Caco-2 (cell line): ENCODE results near the gene ADGRV1. TPM values are rescaled to one million over a fixed set of nuclear protein-coding genes. Genes with fewer than 3 reads are reported as not detected.

Source experiments
- BruUV-seq: library from RNA; stranded (reverse); fragments of 400-500 nt; replicated peaks from 2 replicates; lab custom pipeline; 2021; lab: Mats Ljungman, UMichigan
- CTCF ChIA-PET: fragments of 300-600 bp; sonication (Branson Sonifier 250); formaldehyde crosslinking; loops from one replicate; lab custom pipeline; 2022; ENCODE audit warnings: antibody characterized with exemption; lab: Charles Lee
- POLR2A ChIA-PET: fragments of 300-600 bp; sonication (Branson Sonifier 250); formaldehyde crosslinking; loops from one replicate; lab custom pipeline; 2022; ENCODE audit warnings: antibody characterized with exemption; lab: Charles Lee
- DNase-seq, 2 experiments: peaks; one replicate each; pipeline versions ENCODE4 v3.0.0 to v3.0.0-alpha.2; 2020 to 2022
- H3K27me3 ChIP-seq: replicated peaks from 2 replicates; pipeline ENCODE4 v1.6.0; 2011; ENCODE audit warnings: low read length; ENCODE audit not compliant: control insufficient read depth, insufficient read depth
- H3K36me3 ChIP-seq: 2 replicates; pipeline ENCODE4 v1.5.1; 2011; ENCODE audit warnings: low read length; ENCODE audit not compliant: control insufficient read depth, insufficient read depth
- H3K4me1 ChIP-seq: fragments of 250-450 bp; sonication (Bioruptor Pico); 2 replicates; pipeline ENCODE4 v1.5.1; 2020; ENCODE audit warnings: mild to moderate bottlenecking
- H3K4me3 ChIP-seq: 2 replicates; pipeline ENCODE4 v1.5.1; 2011; ENCODE audit warnings: low read depth, mild to moderate bottlenecking, control low read depth, low read length
- H3K9me3 ChIP-seq: fragments of 250-450 bp; sonication (Bioruptor Pico); 2 replicates; pipeline ENCODE4 v1.5.1; 2020; ENCODE audit warnings: mild to moderate bottlenecking, moderate library complexity
- H3K27ac Mint-ChIP-seq: one replicate; pipeline ENCODE4 v1.8.0; 2022; ENCODE audit warnings: mixed read lengths; ENCODE audit not compliant: unreplicated experiment
- H3K27me3 Mint-ChIP-seq: one replicate; pipeline ENCODE4 v1.8.0; 2022; ENCODE audit warnings: mixed read lengths; ENCODE audit not compliant: insufficient read depth, unreplicated experiment
- H3K36me3 Mint-ChIP-seq: one replicate; pipeline ENCODE4 v1.8.0; 2022; ENCODE audit warnings: mild to moderate bottlenecking, mixed read lengths; ENCODE audit not compliant: insufficient read depth, unreplicated experiment
- H3K4me1 Mint-ChIP-seq: one replicate; pipeline ENCODE4 v1.8.0; 2022; ENCODE audit warnings: low read depth, mixed read lengths; ENCODE audit not compliant: unreplicated experiment
- H3K4me3 Mint-ChIP-seq: one replicate; pipeline ENCODE4 v1.8.0; 2022; ENCODE audit warnings: mild to moderate bottlenecking, moderate library complexity, mixed read lengths; ENCODE audit not compliant: unreplicated experiment
- H3K9me3 Mint-ChIP-seq: one replicate; pipeline ENCODE4 v1.8.0; 2022; ENCODE audit warnings: mixed read lengths; ENCODE audit not compliant: unreplicated experiment
- intact Hi-C: fragments of 100-400 bp; cut with micrococcal nuclease; formaldehyde crosslinking; loops from one replicate; pipeline ENCODE4 v1.10.0; 2022; ENCODE audit not compliant: unreplicated experiment
- total RNA-seq: library from RNA; stranded (reverse); gene quantifications from 2 replicates; pipeline ENCODE4 v1.2.3, GENCODE V29; 2022
- TF ChIP-seq, protein P1 (sequence below), 2 experiments: fragments of 200-600 bp in 1 of 2; IDR thresholded peaks; 1 replicate in 1 of 2; 2 replicates in 1 of 2; pipeline versions ENCODE4 v1.5.1 to v1.8.0; 2011 to 2022; ENCODE audit warnings: antibody characterized with exemption in 1 of 2, control low read depth in 1 of 2, inconsistent platforms in 1 of 2, low read depth in 1 of 2, low read length in 1 of 2, mild to moderate bottlenecking in 1 of 2, moderate library complexity in 1 of 2; ENCODE audit not compliant: insufficient read depth in 1 of 2, severe bottlenecking in 1 of 2, unreplicated experiment in 1 of 2

ADGRV1 gene
- total RNA-seq, 1 experiment from 2014 or later, result 23.2 TPM

DNA sequence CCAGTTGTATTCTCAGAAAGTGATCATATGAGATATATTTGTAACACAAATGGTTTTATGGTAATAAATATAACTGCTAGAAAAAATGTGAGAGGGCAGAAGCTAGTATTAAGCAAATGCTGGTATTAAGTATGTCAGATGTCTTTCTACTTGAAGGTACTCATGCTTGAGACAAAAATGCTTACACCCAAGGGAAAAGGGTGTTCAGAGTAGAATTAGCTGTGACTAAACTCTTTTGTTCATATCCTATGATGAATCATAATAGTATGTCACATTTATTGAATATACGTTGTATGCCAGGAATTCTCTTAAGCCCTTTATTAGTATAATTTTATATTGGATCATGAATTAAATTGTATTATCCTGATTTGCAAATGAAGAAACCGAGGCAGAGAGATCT, 2.2 kb downstream of the ADGRV1 start:
- H3K4me3 Mint-ChIP-seq, result no peak overlapping the region
- intact Hi-C loops, result no loop called here
- Histone ChIP-seq H3K36me3 (no peaks in the 10 kb centered on the region), H3K9me3 (no peaks in the 10 kb centered on the region), H3K4me1 (no peaks in the 10 kb centered on the region), H3K4me3 (no peak overlapping the region), H3K27me3 (no peaks in the 10 kb centered on the region)
- no peaks in the 10 kb centered on the region for H3K27me3 Mint-ChIP-seq
- peaks cover 9% of the 10 kb centered on the region for H3K4me1 Mint-ChIP-seq
- ChIA-PET POLR2A (no interaction called here), CTCF (no interaction called here)
- peaks cover 9% of the 10 kb centered on the region for H3K36me3 Mint-ChIP-seq
- DNase-seq, result no peak
- no TSS peak for BruUV-seq
- TF ChIP-seq, protein P1, sequence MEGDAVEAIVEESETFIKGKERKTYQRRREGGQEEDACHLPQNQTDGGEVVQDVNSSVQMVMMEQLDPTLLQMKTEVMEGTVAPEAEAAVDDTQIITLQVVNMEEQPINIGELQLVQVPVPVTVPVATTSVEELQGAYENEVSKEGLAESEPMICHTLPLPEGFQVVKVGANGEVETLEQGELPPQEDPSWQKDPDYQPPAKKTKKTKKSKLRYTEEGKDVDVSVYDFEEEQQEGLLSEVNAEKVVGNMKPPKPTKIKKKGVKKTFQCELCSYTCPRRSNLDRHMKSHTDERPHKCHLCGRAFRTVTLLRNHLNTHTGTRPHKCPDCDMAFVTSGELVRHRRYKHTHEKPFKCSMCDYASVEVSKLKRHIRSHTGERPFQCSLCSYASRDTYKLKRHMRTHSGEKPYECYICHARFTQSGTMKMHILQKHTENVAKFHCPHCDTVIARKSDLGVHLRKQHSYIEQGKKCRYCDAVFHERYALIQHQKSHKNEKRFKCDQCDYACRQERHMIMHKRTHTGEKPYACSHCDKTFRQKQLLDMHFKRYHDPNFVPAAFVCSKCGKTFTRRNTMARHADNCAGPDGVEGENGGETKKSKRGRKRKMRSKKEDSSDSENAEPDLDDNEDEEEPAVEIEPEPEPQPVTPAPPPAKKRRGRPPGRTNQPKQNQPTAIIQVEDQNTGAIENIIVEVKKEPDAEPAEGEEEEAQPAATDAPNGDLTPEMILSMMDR (IDR thresholded peaks at IDR 0.05; ENCODE audit: insufficient read depth in 1 of 2, low read depth in 1 of 2, low read length in 1 of 2, severe bottlenecking in 1 of 2, unreplicated experiment in 1 of 2), result no peak
- no peak overlapping the region for H3K27ac Mint-ChIP-seq
- peaks cover 9% of the 10 kb centered on the region for H3K9me3 Mint-ChIP-seq

DNA sequence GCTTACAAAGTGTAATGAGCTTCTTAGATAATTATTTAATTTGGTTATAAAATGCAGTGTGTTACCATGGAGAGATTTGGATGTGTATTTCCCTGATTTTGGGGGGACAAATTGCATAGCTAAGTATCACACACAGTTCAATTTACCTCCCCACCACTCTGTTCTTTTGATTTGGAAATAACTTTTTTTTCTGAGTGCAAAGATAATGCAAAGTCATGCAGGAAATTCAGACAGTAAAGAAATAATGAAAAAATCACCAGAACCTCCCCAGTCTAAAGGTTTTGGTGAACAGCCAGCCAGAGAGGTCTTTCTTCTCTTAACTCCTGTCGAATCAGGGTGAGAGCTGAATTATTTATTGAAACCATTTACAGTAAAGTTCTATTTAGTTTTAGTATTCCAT, 3.2 kb downstream of the ADGRV1 start:
- Mint-ChIP-seq H3K4me3 (no peak overlapping the region), H3K9me3 (peaks cover 9% of the 10 kb centered on the region), H3K27me3 (no peaks in the 10 kb centered on the region), H3K27ac (no peak overlapping the region), H3K36me3 (peaks cover 9% of the 10 kb centered on the region), H3K4me1 (no peaks in the 10 kb centered on the region)
- ChIA-PET POLR2A (no interaction called here), CTCF (no interaction called here)
- H3K4me1 ChIP-seq, result no peaks in the 10 kb centered on the region
- TF ChIP-seq, protein P1 (IDR thresholded peaks at IDR 0.05; ENCODE audit: insufficient read depth in 1 of 2, low read depth in 1 of 2, low read length in 1 of 2, severe bottlenecking in 1 of 2, unreplicated experiment in 1 of 2), result no peak
- H3K4me3 ChIP-seq, result no peak overlapping the region
- BruUV-seq, result no TSS peak
- H3K9me3 ChIP-seq, result no peaks in the 10 kb centered on the region
- DNase-seq, result no peak
- intact Hi-C loops, result no loop called here
- no peaks in the 10 kb centered on the region for H3K27me3 ChIP-seq
- H3K36me3 ChIP-seq, result no peaks in the 10 kb centered on the region

DNA sequence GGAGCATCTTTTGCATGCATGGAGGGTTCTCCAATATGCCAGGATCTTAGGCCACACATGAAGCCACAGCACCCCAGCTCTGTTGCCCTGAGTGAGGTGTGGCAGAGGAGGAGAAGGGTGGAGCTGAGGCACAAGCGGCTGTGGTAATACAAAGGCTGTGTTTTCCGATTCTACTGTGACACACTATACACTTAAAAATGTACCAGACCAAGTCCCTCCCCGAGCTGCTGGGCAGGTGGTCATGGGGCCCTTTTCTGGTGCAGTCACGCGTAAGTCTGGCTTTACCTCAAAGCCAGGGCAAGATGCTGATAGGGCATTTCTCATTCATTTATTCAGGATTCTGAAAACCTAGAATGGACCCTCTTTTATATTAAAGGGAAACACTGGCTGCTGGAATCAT, 3.7 kb downstream of the ADGRV1 start:
- H3K4me1 ChIP-seq, result no peaks in the 10 kb centered on the region
- Mint-ChIP-seq H3K27me3 (no peaks in the 10 kb centered on the region), H3K4me3 (no peak overlapping the region), H3K4me1 (no peaks in the 10 kb centered on the region), H3K36me3 (peaks cover 9% of the 10 kb centered on the region), H3K9me3 (peaks cover 9% of the 10 kb centered on the region), H3K27ac (no peak overlapping the region)
- intact Hi-C loops, result no loop called here
- ChIA-PET CTCF (no interaction called here), POLR2A (no interaction called here)
- DNase-seq, result no peak
- BruUV-seq, result no TSS peak
- TF ChIP-seq, protein P1 (IDR thresholded peaks at IDR 0.05; ENCODE audit: insufficient read depth in 1 of 2, low read depth in 1 of 2, low read length in 1 of 2, severe bottlenecking in 1 of 2, unreplicated experiment in 1 of 2), result no peak
- H3K27me3 ChIP-seq, result no peaks in the 10 kb centered on the region
- no peaks in the 10 kb centered on the region for H3K9me3 ChIP-seq
- H3K36me3 ChIP-seq, result no peaks in the 10 kb centered on the region
- no peak overlapping the region for H3K4me3 ChIP-seq
